GM12878 (cell line): Measurements from ENCODE around the gene GTF2A1. TPM values are rescaled to one million over a fixed set of nuclear protein-coding genes. Genes with fewer than 3 reads are reported as not detected.

Experiments
- ASH2L ChIP-seq: fragments of 300-600, 200-600 bp; sonication (generic); IDR thresholded peaks from 2 replicates; pipeline ENCODE4 v1.6.1; 2017; ENCODE audit warnings: low read depth, mild to moderate bottlenecking, borderline replicate concordance
- ATF2 ChIP-seq: IDR thresholded peaks from 2 replicates; pipeline ENCODE4 v1.6.1; 2012; ENCODE audit warnings: low read length, inconsistent platforms
- ATF7 ChIP-seq: fragments of 450-650 bp; IDR thresholded peaks from 2 replicates; pipeline ENCODE4 v1.6.1; 2016; ENCODE audit warnings: low read depth, mild to moderate bottlenecking
- BMI1 ChIP-seq: fragments of 450-650 bp; IDR thresholded peaks from 2 replicates; pipeline ENCODE4 v1.6.1; 2016; ENCODE audit warnings: mild to moderate bottlenecking, moderate library complexity, borderline replicate concordance
- CUX1 ChIP-seq: IDR thresholded peaks from 2 replicates; pipeline ENCODE4 v1.6.1; 2012; ENCODE audit warnings: improper control_type of control experiment, low read depth, low read length; ENCODE audit not compliant: insufficient replicate concordance
- E2F4 ChIP-seq: IDR thresholded peaks from 2 replicates; pipeline ENCODE4 v1.6.1; 2012; ENCODE audit warnings: low read depth, low read length, improper control_type of control experiment
- EED ChIP-seq: sonication (generic); IDR thresholded peaks from 2 replicates; pipeline ENCODE4 v1.6.1; 2016; ENCODE audit warnings: antibody characterized with exemption, low read depth
- HDAC6 ChIP-seq: fragments of 200-600 bp; sonication (generic); IDR thresholded peaks from one replicate; pipeline ENCODE4 v1.8.0; 2017; ENCODE audit warnings: antibody characterized with exemption; ENCODE audit not compliant: unreplicated experiment
- HDGF ChIP-seq: fragments of 450-650 bp; IDR thresholded peaks from 2 replicates; pipeline ENCODE4 v1.6.1; 2016; ENCODE audit warnings: antibody characterized with exemption
- JUND ChIP-seq: IDR thresholded peaks from 2 replicates; pipeline ENCODE4 v1.6.1; 2012; ENCODE audit warnings: low read depth, mild to moderate bottlenecking, low read length, improper control_type of control experiment, moderate library complexity
- KDM1A ChIP-seq: fragments of 200-600 bp; sonication (generic); IDR thresholded peaks from 2 replicates; pipeline ENCODE4 v1.6.1; 2016; ENCODE audit warnings: borderline replicate concordance
- NFXL1 ChIP-seq: fragments of 450-650 bp; IDR thresholded peaks from 2 replicates; pipeline ENCODE4 v1.6.1; 2017; ENCODE audit warnings: antibody characterized with exemption, mild to moderate bottlenecking, borderline replicate concordance
- RB1 ChIP-seq: fragments of 450-650 bp; formaldehyde crosslinking; IDR thresholded peaks from 2 replicates; pipeline ENCODE4 v1.6.1; 2017; ENCODE audit warnings: mild to moderate bottlenecking, borderline replicate concordance
- RUNX3 ChIP-seq: IDR thresholded peaks from 2 replicates; pipeline ENCODE4 v1.6.1; 2012; ENCODE audit warnings: low read length, inconsistent platforms
- SIX5 ChIP-seq: IDR thresholded peaks from 2 replicates; pipeline ENCODE4 v1.6.1; 2011; ENCODE audit warnings: mild to moderate bottlenecking, low read depth, low read length, moderate library complexity; ENCODE audit not compliant: severe bottlenecking
- SP1 ChIP-seq: IDR thresholded peaks from one replicate; pipeline ENCODE4 v1.6.1; 2011; ENCODE audit warnings: low read depth, low read length
- SPI1 ChIP-seq: IDR thresholded peaks from 2 replicates; pipeline ENCODE4 v1.6.1; 2011; ENCODE audit warnings: low read depth, mild to moderate bottlenecking, low read length, moderate library complexity, borderline replicate concordance; ENCODE audit not compliant: insufficient read depth
- ZBTB11 ChIP-seq: fragments of 450-650 bp; formaldehyde crosslinking; IDR thresholded peaks from 2 replicates; pipeline ENCODE4 v1.5.0; 2022; ENCODE audit warnings: mild to moderate bottlenecking, missing genetic modification characterization
- ZNF207 ChIP-seq: fragments of 450-650 bp; IDR thresholded peaks from 2 replicates; pipeline ENCODE4 v1.6.1; 2014; ENCODE audit warnings: antibody characterized with exemption, mild to moderate bottlenecking, borderline replicate concordance
- ZNF274 ChIP-seq: IDR thresholded peaks from one replicate; pipeline ENCODE4 v1.8.0; 2011; ENCODE audit not compliant: insufficient read length, insufficient read depth
- ZNF384 ChIP-seq: IDR thresholded peaks from 2 replicates; pipeline ENCODE4 v1.6.1; 2012; ENCODE audit warnings: low read depth, mild to moderate bottlenecking, low read length, improper control_type of control experiment, borderline replicate concordance
- polyA plus RNA-seq, 11 experiments: library from polyadenylated mRNA; depleted of rRNA in 4 of 11; unstranded in 6 of 11; stranded (reverse) in 5 of 11; fragments of >200 nt; fragmentation: Nextera tagmentation in 4 of 11; fragmentation: Illumina TruSeq in 1 of 11; extraction: Ambion mirVana in 4 of 11; extraction: Trizol in 1 of 11; gene quantifications; 1 replicate in 1 of 11; 2 replicates in 10 of 11; pipeline versions ENCODE4 v1.2.1 to v1.2.3, GENCODE V29; 2011 to 2016; ENCODE audit warnings: inconsistent platforms in 2 of 11, missing spikeins in 2 of 11, low read depth in 1 of 11
- total RNA-seq, 4 experiments: library from RNA; depleted of rRNA in 3 of 4; stranded (reverse); fragments of >200 nt in 3 of 4; fragmentation: Illumina TruSeq in 1 of 4; extraction: Trizol in 1 of 4; gene quantifications; 2 replicates each; pipeline versions ENCODE4 v1.2.1 to v1.2.3, GENCODE V29; 2013 to 2021

GTF2A1 gene
- total and polyA plus RNA-seq, 10 of the 15 experiments (the other 5 are each of a cell fraction or from before 2014, with no cell fraction given) = 2.5 to 28.7 (median 14.9) TPM

GRCh38 chr14:81219210-81219758, 1.5 kb downstream of the GTF2A1 start (continued):
- TF ChIP-seq ZBTB11 (CRISPR knock-in tag) = no peak
- TF ChIP-seq NFXL1 = no peak
- no peak for TF ChIP-seq JUND
- no peak for TF ChIP-seq BMI1
- TF ChIP-seq EED = no peak
- TF ChIP-seq E2F4 = no peak
- no peak for TF ChIP-seq SIX5
- TF ChIP-seq ASH2L = no peak
- 0 out of 2 replicates have a peak, but pooled peaks have one; percentile 30 for TF ChIP-seq RB1
- TF ChIP-seq HDGF = no peak
- TF ChIP-seq KDM1A = no peak
- peak; percentile 83 for TF ChIP-seq ZNF207
- peak; percentile 87 for TF ChIP-seq HDAC6
- TF ChIP-seq ATF2 = peak; percentile 77
- peak; percentile 85 for TF ChIP-seq ATF7
- no peak for TF ChIP-seq ZNF384
- no peak for TF ChIP-seq CUX1
- no peak for TF ChIP-seq SP1
- TF ChIP-seq RUNX3 = peak; percentile 70
- no peak for TF ChIP-seq ZNF274
- TF ChIP-seq SPI1 = no peak
